Measurements from ENCODE around the gene JMJD8. TPM values are rescaled to one million over a fixed set of nuclear protein-coding genes. Genes with fewer than 3 reads are reported as not detected.

The JMJD8 gene
- 43.4 TPM for polyA plus RNA-seq (2013, experiment 1 of 2)
- polyA plus RNA-seq (2013, experiment 2 of 2) = 38.7 TPM

DNA sequence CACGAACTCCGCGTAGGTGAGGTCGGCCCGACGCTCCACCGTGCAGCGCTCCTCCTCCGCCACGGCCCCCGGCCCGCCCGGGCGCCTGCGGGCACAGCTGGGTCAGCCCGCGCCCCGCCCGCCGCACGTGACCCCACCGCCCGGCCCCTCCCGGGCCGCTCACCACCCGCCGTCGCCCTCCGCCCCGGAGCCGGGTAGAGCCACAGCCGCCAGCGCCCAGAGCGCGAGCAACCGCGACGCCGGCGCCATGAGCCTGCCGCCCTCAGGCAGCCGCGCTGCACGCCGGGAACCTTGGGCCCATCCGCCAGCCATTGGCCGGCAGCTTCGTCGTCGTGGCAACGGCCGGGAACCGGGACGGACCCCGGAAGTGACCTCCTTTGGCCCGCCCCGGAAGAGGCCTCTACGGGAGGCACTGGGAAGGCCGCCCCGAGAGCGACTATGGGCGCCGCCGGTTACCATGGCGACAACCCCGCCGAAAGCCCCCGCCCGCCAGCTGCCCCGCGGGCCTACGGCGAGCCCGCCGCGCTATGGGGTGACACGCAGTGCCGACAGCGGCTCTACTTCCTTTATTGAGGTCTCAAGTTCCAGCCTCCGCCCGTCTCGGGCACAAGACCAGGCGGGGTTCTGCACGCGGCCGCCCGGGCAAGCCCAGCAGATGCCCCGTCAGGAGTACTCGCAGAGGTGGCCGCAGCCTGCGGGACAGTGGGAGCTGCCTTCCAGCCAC, at the start of gene JMJD8:
Gene JMJD8 (minus strand): TSS at position 264 of the 724 bp plus-strand sequence. CDS start 15 bp downstream, at position 249.
- Histone ChIP-seq H3K9me3 (ENCODE audit: insufficient read depth, low read depth, low read length) (no peaks in the 10 kb centered on the region), H3K27me3 (ENCODE audit: insufficient read depth, low read length) (no peaks in the 10 kb centered on the region), H3K36me3 (ENCODE audit: insufficient read depth, low read length) (peaks cover 40% of the 10 kb centered on the region), H3K27ac (ENCODE audit: low read depth, low read length) (peak within 1 kb of the TSS; percentile 64; the same call in 1 of the 2 replicates), H3K4me1 (ENCODE audit: insufficient read depth, low read length) (peaks cover 10% of the 10 kb centered on the region; the same call in 1 of the 2 replicates), H3K9ac (ENCODE audit: low read depth, low read length) (peak within 1 kb of the TSS; percentile 85), H3K4me3 (ENCODE audit: low read length) (peak within 1 kb of the TSS; percentile 83)
- 8% methylated on average over 91 of the region's 91 CpGs for WGBS

DNA sequence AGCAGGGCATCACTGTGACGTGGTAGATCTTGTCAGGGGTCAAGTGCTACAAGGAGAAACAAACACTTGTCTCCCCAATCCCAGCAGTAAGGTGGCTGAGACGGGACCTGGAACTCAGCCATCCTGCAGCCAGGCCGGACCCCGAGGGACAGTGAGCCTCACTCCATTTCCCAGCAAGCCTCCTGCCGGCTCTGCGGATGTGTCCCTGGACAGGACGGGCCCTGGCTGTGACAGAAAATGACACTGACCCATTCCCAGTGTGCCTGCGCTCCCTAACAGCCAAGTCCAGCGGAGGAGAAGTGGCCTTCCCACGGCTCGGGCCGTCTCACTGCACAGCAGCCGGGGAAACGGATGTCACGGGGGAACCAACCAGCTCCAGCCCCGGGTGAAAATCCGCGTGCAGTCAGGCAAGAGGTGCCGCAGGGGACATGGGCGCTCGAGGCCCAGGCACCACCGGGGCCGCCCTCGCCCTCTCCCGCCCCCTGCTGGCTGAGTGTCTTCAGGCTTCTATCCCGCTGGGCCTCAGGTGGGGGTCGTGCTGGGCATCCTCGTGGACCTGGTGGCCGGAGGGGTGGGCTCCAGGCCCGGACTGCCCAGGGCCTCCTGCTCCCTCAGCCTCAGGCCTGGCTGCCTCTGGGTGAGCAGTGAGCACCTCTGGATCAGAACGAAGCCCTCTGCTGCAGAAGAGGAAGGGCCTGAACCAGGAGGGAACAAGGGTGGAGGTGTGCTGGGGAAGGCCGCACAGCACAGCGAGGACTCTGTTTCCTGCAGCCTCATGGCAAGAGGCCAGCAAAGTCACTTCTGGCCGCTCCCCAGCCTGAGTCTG, 49.5 kb upstream of the JMJD8 start:
- Histone ChIP-seq H3K4me3 (ENCODE audit: low read length) (no peak overlapping the region), H3K27me3 (ENCODE audit: insufficient read depth, low read length) (no peaks in the 10 kb centered on the region), H3K27ac (ENCODE audit: low read depth, low read length) (no peak overlapping the region), H3K9me3 (ENCODE audit: insufficient read depth, low read depth, low read length) (no peaks in the 10 kb centered on the region), H3K36me3 (ENCODE audit: insufficient read depth, low read length) (peaks cover 27% of the 10 kb centered on the region), H3K9ac (ENCODE audit: low read depth, low read length) (no peak overlapping the region), H3K4me1 (ENCODE audit: insufficient read depth, low read length) (0 out of 2 replicates have a peak, but pooled peaks cover 5% of the 10 kb centered on the region)
- WGBS = 87% methylated on average over 34 of the region's 34 CpGs

DNA sequence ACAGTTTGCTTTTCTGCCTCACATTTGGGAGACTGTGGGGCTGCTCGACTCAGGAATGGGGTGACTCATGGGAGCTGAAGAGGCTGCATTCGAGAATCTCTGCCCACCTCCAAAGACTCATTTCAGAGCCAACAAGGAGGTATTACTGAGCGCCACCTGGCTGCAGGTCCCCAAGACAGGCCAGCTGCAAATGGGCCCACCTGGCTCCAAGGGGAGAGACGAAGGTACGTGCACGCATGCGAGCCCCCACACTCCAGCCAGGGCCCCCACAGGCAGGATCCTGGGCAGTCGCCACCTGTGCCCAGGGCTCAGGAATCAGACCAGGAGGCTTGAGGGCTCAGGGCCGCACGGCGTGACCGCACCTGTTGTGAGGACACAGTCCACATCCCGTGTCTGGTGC, 48.8 kb upstream of the JMJD8 start:
- H3K4me3 ChIP-seq (ENCODE audit: low read length) = no peak overlapping the region
- peaks cover 27% of the 10 kb centered on the region for H3K36me3 ChIP-seq (ENCODE audit: insufficient read depth, low read length)
- 0 out of 2 replicates have a peak, but pooled peaks cover 5% of the 10 kb centered on the region for H3K4me1 ChIP-seq (ENCODE audit: insufficient read depth, low read length)
- 92% methylated on average over 13 of the region's 13 CpGs for WGBS
- no peaks in the 10 kb centered on the region for H3K9me3 ChIP-seq (ENCODE audit: insufficient read depth, low read depth, low read length)
- no peak overlapping the region for H3K27ac ChIP-seq (ENCODE audit: low read depth, low read length)
- H3K27me3 ChIP-seq (ENCODE audit: insufficient read depth, low read length) = no peaks in the 10 kb centered on the region
- H3K9ac ChIP-seq (ENCODE audit: low read depth, low read length) = no peak overlapping the region

DNA sequence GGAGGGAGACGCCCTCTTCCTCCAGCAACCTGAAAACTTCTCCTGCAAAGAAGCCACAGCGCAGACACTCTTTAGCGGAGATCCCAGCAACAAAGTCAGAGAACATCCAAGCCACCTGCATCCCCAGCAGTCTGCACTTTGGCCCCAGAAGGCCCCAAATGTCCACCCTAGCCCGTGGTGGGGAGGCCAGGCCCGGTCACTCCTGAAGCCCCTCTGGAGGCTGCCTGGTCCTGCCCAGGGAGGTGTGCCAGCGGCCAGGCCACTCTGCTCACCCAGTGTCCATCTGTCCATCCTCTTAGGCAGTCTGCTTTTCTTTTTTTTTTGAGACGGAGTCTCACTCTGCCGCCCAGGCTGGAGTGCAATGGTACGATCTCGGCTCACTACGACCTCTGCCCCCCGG, 48.2 kb upstream of the JMJD8 start:
- WGBS = 95% methylated on average over 12 of the region's 12 CpGs
- H3K9ac ChIP-seq (ENCODE audit: low read depth, low read length) = no peak overlapping the region
- H3K36me3 ChIP-seq (ENCODE audit: insufficient read depth, low read length) = peaks cover 27% of the 10 kb centered on the region
- H3K27me3 ChIP-seq (ENCODE audit: insufficient read depth, low read length) = peaks cover 5% of the 10 kb centered on the region
- H3K27ac ChIP-seq (ENCODE audit: low read depth, low read length) = no peak overlapping the region
- no peak overlapping the region for H3K4me3 ChIP-seq (ENCODE audit: low read length)
- H3K9me3 ChIP-seq (ENCODE audit: insufficient read depth, low read depth, low read length) = no peaks in the 10 kb centered on the region
- no peaks in the 10 kb centered on the region for H3K4me1 ChIP-seq (ENCODE audit: insufficient read depth, low read length)

DNA sequence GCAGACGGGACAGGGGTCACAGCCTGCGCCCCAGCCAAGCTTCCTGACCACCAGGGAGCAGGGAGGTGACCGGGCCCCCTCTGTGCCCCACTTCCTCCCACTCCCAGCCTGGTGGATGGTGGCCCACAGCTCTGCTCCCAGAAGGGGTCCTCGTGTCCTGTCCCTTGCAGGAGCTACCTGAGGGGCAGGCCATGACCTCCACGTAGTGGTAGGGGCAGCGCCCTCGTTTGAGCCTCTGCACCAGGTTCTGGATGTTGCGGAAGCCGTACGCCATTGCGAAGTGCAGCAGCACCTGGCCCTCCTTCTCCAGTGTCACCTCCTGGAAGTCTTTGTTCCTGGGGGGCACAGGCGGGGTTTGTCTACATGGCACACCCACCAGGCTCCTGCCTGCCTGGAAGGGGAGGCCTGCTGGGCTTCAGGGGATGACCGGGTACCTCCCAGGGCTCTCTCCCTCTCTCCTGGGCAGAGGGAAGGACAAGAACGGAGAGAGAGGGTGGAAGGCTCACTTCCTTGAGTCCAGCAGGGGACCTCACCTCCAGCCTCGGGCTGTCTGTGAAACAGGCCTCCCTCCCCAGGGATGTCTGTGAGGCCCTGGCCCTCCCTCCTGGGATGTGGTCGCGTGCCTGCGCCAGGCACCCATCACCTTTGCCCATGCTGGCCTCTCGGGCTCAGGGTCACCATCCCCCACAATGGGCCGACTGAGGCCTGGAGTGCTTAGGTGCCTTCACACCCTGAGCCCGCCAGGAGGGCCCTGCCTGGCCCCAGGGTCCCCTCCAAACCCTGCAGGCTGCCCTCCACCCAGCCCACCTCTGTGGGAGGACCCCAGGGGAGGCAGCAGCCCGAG, 46.8 kb upstream of the JMJD8 start:
- WGBS = 89% methylated on average over 22 of the region's 22 CpGs
- Histone ChIP-seq H3K4me3 (ENCODE audit: low read length) (no peak overlapping the region), H3K9me3 (ENCODE audit: insufficient read depth, low read depth, low read length) (no peaks in the 10 kb centered on the region), H3K36me3 (ENCODE audit: insufficient read depth, low read length) (peaks cover 20% of the 10 kb centered on the region), H3K27me3 (ENCODE audit: insufficient read depth, low read length) (peaks cover 17% of the 10 kb centered on the region), H3K9ac (ENCODE audit: low read depth, low read length) (no peak overlapping the region), H3K4me1 (ENCODE audit: insufficient read depth, low read length) (no peaks in the 10 kb centered on the region; the same call in 1 of the 2 replicates), H3K27ac (ENCODE audit: low read depth, low read length) (no peak overlapping the region)

- Histone ChIP-seq H3K4me3 (ENCODE audit: low read length) (no peak overlapping the region), H3K9me3 (ENCODE audit: insufficient read depth, low read depth, low read length) (no peaks in the 10 kb centered on the region), H3K4me1 (ENCODE audit: insufficient read depth, low read length) (no peaks in the 10 kb centered on the region; the same call in 1 of the 2 replicates), H3K27me3 (ENCODE audit: insufficient read depth, low read length) (peaks cover 24% of the 10 kb centered on the region), H3K9ac (ENCODE audit: low read depth, low read length) (no peak overlapping the region), H3K36me3 (ENCODE audit: insufficient read depth, low read length) (peaks cover 15% of the 10 kb centered on the region), H3K27ac (ENCODE audit: low read depth, low read length) (no peak overlapping the region)
- WGBS = 92% methylated on average over 37 of the region's 37 CpGs
Measured at GRCh38 chr16:729768-730665, 45.9 kb upstream of the JMJD8 start.

GRCh38 chr16:728890-729744, 45.0 kb upstream of the JMJD8 start:
- Histone ChIP-seq H3K9ac (ENCODE audit: low read depth, low read length) (peak overlapping the region; percentile 69; the same call in 1 of the 2 replicates), H3K27ac (ENCODE audit: low read depth, low read length) (no peak overlapping the region), H3K27me3 (ENCODE audit: insufficient read depth, low read length) (peaks cover 24% of the 10 kb centered on the region), H3K4me1 (ENCODE audit: insufficient read depth, low read length) (no peaks in the 10 kb centered on the region; the same call in 1 of the 2 replicates), H3K4me3 (ENCODE audit: low read length) (peak overlapping the region; percentile 64), H3K36me3 (ENCODE audit: insufficient read depth, low read length) (peaks cover 12% of the 10 kb centered on the region), H3K9me3 (ENCODE audit: insufficient read depth, low read depth, low read length) (no peaks in the 10 kb centered on the region)
- 75% methylated on average over 55 of the region's 55 CpGs for WGBS

DNA sequence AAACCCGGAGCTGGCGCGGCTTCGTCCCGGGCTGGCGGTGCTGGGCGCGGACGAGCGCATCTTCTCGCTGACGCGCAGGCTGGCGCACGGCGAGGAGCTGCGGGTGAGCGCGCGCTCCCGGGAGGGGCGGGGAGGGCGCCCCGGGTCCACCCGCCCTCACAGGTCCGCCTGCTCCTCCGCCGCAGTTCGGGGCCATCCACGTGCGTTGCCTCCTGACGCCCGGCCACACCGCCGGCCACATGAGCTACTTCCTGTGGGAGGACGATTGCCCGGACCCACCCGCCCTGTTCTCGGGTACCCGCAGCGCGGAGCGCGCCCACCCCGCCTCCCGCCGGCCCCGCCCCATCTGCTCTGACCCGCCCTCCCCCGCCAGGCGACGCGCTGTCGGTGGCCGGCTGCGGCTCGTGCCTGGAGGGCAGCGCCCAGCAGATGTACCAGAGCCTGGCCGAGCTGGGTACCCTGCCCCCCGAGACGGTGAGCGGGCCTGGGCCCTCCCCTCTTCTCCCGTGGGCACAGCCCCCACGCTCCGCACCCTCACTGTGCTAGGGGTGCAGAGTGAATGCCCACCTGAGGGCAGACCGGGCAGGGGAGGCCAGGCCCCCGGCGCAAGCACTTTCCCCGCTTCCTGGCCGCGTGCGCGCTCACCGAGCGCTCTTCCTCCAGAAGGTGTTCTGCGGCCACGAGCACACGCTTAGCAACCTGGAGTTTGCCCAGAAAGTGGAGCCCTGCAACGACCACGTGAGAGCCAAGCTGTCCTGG, 44.2 kb upstream of the JMJD8 start:
- Histone ChIP-seq H3K27me3 (ENCODE audit: insufficient read depth, low read length) (peaks cover 24% of the 10 kb centered on the region), H3K4me1 (ENCODE audit: insufficient read depth, low read length) (no peaks in the 10 kb centered on the region; the same call in 1 of the 2 replicates), H3K9ac (ENCODE audit: low read depth, low read length) (peak overlapping the region; percentile 69), H3K4me3 (ENCODE audit: low read length) (peak overlapping the region; percentile 64), H3K36me3 (ENCODE audit: insufficient read depth, low read length) (peaks cover 7% of the 10 kb centered on the region), H3K9me3 (ENCODE audit: insufficient read depth, low read depth, low read length) (no peaks in the 10 kb centered on the region), H3K27ac (ENCODE audit: low read depth, low read length) (no peak overlapping the region)
- 1% methylated on average over 76 of the region's 80 CpGs for WGBS
